HepG2 (cell line): Measurements from ENCODE around the gene PPP1R13L. TPM values are rescaled to one million over a fixed set of nuclear protein-coding genes. Genes with fewer than 3 reads are reported as not detected.

Experiments
- AKAP8 ChIP-seq: sonication (generic); formaldehyde crosslinking; IDR thresholded peaks from 2 replicates; pipeline ENCODE4 v1.5.1; 2020; ENCODE audit warnings: mild to moderate bottlenecking, missing genetic modification reagents
- FOXA1 ChIP-seq, 2 experiments: fragments of 450-650 bp in 1 of 2; sonication (generic) in 1 of 2; formaldehyde crosslinking in 1 of 2; IDR thresholded peaks; 2 replicates each; pipeline versions ENCODE4 v1.4.0 to v1.6.1; 2016 to 2020; ENCODE audit warnings: missing genetic modification reagents in 1 of 2
- GATA4 ChIP-seq: sonication (generic); IDR thresholded peaks from 2 replicates; pipeline ENCODE4 v1.6.1; 2016; ENCODE audit warnings: antibody characterized with exemption, low read depth, borderline replicate concordance
- IRF2 ChIP-seq: IDR thresholded peaks from 2 replicates; pipeline ENCODE4 v1.6.1; 2018; ENCODE audit warnings: missing genetic modification reagents, missing compliant biosample characterization
- MTA1 ChIP-seq: sonication (generic); formaldehyde crosslinking; IDR thresholded peaks from 2 replicates; pipeline ENCODE4 v1.4.0; 2020; ENCODE audit warnings: missing genetic modification reagents, mild to moderate bottlenecking, borderline replicate concordance
- MTF1 ChIP-seq: sonication (generic); formaldehyde crosslinking; IDR thresholded peaks from 2 replicates; pipeline ENCODE4 v1.5.0; 2020; ENCODE audit warnings: missing genetic modification reagents
- RBAK ChIP-seq: sonication (generic); formaldehyde crosslinking; IDR thresholded peaks from 2 replicates; pipeline ENCODE4 v1.5.1; 2020; ENCODE audit warnings: mild to moderate bottlenecking, missing genetic modification reagents
- ZC3H13 ChIP-seq: sonication (generic); formaldehyde crosslinking; IDR thresholded peaks from 2 replicates; pipeline ENCODE4 v1.8.1; 2023; ENCODE audit warnings: mild to moderate bottlenecking, missing genetic modification reagents, moderate library complexity
- ZC3H4 ChIP-seq: sonication (generic); formaldehyde crosslinking; IDR thresholded peaks from 2 replicates; pipeline ENCODE4 v1.4.0; 2020; ENCODE audit warnings: missing genetic modification reagents, borderline replicate concordance
- ZNF556 ChIP-seq: sonication (generic); formaldehyde crosslinking; IDR thresholded peaks from 2 replicates; pipeline ENCODE4 v1.4.0; 2020; ENCODE audit warnings: mild to moderate bottlenecking, missing genetic modification reagents, borderline replicate concordance
- polyA plus RNA-seq, 8 experiments: library from polyadenylated mRNA; depleted of rRNA in 3 of 8; stranded (reverse) in 7 of 8; unstranded in 1 of 8; fragments of >200 nt; fragmentation: Illumina TruSeq in 4 of 8; extraction: Trizol in 4 of 8; gene quantifications; 2 replicates each; pipeline versions ENCODE4 v1.2.1 to v1.2.3, GENCODE V29; 2011 to 2016; ENCODE audit warnings: low read depth in 4 of 8, missing spikeins in 1 of 8, mixed read lengths in 1 of 8; ENCODE audit not compliant: insufficient read depth in 1 of 8
- total RNA-seq, 5 experiments: library from RNA; depleted of rRNA; stranded (reverse); fragments of >200 nt; fragmentation: Illumina TruSeq; extraction: Trizol; gene quantifications; 2 replicates each; pipeline ENCODE4 v1.2.3, GENCODE V29; 2016; ENCODE audit warnings: low read depth in 1 of 5
- TF ChIP-seq, protein P1 (sequence below): sonication (generic); formaldehyde crosslinking; IDR thresholded peaks from 2 replicates; pipeline ENCODE4 v1.4.0; 2020; ENCODE audit warnings: mild to moderate bottlenecking, missing genetic modification reagents
- TF ChIP-seq, protein P2 (sequence below): sonication (generic); formaldehyde crosslinking; IDR thresholded peaks from 2 replicates; pipeline ENCODE4 v1.9.0; 2022; ENCODE audit warnings: missing genetic modification reagents, mild to moderate bottlenecking, borderline replicate concordance
- TF ChIP-seq, protein P3 (sequence below): IDR thresholded peaks from 2 replicates; pipeline ENCODE4 v1.6.1; 2018; ENCODE audit warnings: missing genetic modification reagents, mild to moderate bottlenecking, missing compliant biosample characterization
- TF ChIP-seq, protein P4 (sequence below): sonication (generic); formaldehyde crosslinking; IDR thresholded peaks from 2 replicates; pipeline ENCODE4 v1.4.0; 2020; ENCODE audit warnings: missing genetic modification reagents, borderline replicate concordance
- TF ChIP-seq, protein P5 (sequence below): IDR thresholded peaks from 2 replicates; pipeline ENCODE4 v1.4.0; 2020; ENCODE audit warnings: mild to moderate bottlenecking, missing genetic modification reagents

Gene PPP1R13L
- total and polyA plus RNA-seq, 2 of the 13 experiments (the other 11 are each of a cell fraction or from before 2014, with no cell fraction given) = 1.3 to 6.6 TPM

DNA sequence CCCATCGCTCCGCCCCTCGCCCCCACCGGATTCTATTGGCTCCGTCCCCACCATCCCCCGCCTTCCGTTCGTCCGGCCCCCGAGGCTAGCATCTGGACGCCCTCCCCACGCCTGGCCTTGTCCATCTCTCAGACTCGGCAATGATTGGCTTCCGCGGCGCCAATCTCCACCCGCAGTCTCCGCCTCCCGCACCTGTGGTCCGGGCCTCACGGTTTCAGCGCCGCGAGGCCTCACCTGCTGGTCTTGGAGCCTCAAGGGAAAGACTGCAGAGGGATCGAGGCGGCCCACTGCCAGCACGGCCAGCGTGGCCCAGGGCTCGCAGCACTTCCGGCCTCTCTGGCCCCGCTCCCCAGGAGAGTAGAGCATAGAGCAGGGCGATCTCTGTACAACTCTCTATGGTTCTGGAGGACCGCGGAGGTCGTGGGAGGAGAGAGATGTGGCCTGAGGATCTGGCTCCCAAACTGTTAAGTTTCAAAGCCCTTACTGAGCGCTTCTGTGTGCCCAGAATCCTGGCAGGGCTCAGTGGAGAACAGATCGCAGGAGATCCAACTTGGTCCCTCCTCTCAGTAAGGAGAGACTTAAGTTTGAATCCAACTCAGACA lies 18.8 kb upstream of the PPP1R13L start, which contains the start of gene ERCC1 (continued):
- TF ChIP-seq, protein P1, sequence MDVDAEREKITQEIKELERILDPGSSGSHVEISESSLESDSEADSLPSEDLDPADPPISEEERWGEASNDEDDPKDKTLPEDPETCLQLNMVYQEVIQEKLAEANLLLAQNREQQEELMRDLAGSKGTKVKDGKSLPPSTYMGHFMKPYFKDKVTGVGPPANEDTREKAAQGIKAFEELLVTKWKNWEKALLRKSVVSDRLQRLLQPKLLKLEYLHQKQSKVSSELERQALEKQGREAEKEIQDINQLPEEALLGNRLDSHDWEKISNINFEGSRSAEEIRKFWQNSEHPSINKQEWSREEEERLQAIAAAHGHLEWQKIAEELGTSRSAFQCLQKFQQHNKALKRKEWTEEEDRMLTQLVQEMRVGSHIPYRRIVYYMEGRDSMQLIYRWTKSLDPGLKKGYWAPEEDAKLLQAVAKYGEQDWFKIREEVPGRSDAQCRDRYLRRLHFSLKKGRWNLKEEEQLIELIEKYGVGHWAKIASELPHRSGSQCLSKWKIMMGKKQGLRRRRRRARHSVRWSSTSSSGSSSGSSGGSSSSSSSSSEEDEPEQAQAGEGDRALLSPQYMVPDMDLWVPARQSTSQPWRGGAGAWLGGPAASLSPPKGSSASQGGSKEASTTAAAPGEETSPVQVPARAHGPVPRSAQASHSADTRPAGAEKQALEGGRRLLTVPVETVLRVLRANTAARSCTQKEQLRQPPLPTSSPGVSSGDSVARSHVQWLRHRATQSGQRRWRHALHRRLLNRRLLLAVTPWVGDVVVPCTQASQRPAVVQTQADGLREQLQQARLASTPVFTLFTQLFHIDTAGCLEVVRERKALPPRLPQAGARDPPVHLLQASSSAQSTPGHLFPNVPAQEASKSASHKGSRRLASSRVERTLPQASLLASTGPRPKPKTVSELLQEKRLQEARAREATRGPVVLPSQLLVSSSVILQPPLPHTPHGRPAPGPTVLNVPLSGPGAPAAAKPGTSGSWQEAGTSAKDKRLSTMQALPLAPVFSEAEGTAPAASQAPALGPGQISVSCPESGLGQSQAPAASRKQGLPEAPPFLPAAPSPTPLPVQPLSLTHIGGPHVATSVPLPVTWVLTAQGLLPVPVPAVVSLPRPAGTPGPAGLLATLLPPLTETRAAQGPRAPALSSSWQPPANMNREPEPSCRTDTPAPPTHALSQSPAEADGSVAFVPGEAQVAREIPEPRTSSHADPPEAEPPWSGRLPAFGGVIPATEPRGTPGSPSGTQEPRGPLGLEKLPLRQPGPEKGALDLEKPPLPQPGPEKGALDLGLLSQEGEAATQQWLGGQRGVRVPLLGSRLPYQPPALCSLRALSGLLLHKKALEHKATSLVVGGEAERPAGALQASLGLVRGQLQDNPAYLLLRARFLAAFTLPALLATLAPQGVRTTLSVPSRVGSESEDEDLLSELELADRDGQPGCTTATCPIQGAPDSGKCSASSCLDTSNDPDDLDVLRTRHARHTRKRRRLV (CRISPR knock-in tag) = peak; percentile 95
- TF ChIP-seq MTA1 (CRISPR knock-in tag) (peak; percentile 81; the same call in 1 of the 2 replicates), GATA4 (no peak), IRF2 (CRISPR knock-in tag) (peak; percentile 56), MTF1 (CRISPR knock-in tag) (no peak), RBAK (no peak), ZC3H13 (no peak; the same call in 1 of the 2 replicates), AKAP8 (CRISPR knock-in tag) (no peak), ZNF556 (CRISPR knock-in tag) (peak; percentile 29; the same call in 1 of the 2 replicates), ZC3H4 (no peak), FOXA1 (IDR thresholded peaks at IDR 0.05) (no peak), FOXA1 (CRISPR knock-in tag; IDR thresholded peaks at IDR 0.05) (no peak; the same call in 1 of the 2 replicates)
- TF ChIP-seq, protein P2, sequence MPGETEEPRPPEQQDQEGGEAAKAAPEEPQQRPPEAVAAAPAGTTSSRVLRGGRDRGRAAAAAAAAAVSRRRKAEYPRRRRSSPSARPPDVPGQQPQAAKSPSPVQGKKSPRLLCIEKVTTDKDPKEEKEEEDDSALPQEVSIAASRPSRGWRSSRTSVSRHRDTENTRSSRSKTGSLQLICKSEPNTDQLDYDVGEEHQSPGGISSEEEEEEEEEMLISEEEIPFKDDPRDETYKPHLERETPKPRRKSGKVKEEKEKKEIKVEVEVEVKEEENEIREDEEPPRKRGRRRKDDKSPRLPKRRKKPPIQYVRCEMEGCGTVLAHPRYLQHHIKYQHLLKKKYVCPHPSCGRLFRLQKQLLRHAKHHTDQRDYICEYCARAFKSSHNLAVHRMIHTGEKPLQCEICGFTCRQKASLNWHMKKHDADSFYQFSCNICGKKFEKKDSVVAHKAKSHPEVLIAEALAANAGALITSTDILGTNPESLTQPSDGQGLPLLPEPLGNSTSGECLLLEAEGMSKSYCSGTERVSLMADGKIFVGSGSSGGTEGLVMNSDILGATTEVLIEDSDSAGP (CRISPR knock-in tag) = peak; percentile 97; the same call in 1 of the 2 replicates
- TF ChIP-seq, protein P3, sequence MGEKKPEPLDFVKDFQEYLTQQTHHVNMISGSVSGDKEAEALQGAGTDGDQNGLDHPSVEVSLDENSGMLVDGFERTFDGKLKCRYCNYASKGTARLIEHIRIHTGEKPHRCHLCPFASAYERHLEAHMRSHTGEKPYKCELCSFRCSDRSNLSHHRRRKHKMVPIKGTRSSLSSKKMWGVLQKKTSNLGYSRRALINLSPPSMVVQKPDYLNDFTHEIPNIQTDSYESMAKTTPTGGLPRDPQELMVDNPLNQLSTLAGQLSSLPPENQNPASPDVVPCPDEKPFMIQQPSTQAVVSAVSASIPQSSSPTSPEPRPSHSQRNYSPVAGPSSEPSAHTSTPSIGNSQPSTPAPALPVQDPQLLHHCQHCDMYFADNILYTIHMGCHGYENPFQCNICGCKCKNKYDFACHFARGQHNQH = peak; percentile 70
- TF ChIP-seq, protein P4, sequence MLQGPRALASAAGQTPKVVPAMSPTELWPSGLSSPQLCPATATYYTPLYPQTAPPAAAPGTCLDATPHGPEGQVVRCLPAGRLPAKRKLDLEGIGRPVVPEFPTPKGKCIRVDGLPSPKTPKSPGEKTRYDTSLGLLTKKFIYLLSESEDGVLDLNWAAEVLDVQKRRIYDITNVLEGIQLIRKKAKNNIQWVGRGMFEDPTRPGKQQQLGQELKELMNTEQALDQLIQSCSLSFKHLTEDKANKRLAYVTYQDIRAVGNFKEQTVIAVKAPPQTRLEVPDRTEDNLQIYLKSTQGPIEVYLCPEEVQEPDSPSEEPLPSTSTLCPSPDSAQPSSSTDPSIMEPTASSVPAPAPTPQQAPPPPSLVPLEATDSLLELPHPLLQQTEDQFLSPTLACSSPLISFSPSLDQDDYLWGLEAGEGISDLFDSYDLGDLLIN (CRISPR knock-in tag) = no peak
- TF ChIP-seq, protein P5, sequence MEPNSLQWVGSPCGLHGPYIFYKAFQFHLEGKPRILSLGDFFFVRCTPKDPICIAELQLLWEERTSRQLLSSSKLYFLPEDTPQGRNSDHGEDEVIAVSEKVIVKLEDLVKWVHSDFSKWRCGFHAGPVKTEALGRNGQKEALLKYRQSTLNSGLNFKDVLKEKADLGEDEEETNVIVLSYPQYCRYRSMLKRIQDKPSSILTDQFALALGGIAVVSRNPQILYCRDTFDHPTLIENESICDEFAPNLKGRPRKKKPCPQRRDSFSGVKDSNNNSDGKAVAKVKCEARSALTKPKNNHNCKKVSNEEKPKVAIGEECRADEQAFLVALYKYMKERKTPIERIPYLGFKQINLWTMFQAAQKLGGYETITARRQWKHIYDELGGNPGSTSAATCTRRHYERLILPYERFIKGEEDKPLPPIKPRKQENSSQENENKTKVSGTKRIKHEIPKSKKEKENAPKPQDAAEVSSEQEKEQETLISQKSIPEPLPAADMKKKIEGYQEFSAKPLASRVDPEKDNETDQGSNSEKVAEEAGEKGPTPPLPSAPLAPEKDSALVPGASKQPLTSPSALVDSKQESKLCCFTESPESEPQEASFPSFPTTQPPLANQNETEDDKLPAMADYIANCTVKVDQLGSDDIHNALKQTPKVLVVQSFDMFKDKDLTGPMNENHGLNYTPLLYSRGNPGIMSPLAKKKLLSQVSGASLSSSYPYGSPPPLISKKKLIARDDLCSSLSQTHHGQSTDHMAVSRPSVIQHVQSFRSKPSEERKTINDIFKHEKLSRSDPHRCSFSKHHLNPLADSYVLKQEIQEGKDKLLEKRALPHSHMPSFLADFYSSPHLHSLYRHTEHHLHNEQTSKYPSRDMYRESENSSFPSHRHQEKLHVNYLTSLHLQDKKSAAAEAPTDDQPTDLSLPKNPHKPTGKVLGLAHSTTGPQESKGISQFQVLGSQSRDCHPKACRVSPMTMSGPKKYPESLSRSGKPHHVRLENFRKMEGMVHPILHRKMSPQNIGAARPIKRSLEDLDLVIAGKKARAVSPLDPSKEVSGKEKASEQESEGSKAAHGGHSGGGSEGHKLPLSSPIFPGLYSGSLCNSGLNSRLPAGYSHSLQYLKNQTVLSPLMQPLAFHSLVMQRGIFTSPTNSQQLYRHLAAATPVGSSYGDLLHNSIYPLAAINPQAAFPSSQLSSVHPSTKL (CRISPR knock-in tag) = peak; percentile 44; the same call in 1 of the 2 replicates
